Measurements from ENCODE around the gene SLX4IP. TPM values are rescaled to one million over a fixed set of nuclear protein-coding genes. Genes with fewer than 3 reads are reported as not detected.

Gene SLX4IP
- total and polyA plus RNA-seq, 8 donors = 1.00 to 4.6 (median 2.6) TPM

DNA sequence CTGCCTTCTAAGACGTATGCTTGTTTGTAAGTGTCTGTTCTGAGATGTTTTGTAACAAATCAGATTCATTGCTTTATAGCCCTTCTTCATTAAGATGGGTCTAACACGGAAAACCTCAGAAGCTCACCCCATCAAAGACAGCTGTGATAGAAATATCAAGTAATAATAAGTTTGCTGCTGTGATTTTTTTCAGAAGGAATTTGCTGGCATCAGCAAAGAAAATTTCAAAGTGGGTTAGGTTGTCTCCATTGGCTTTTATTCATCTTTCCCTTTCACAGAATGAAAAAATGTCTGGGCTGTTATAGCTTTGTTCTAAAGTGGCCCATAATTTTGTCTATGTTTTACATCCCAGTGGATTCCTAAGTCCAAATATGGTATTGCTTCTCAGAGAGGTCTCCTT is 81.4 kb downstream of the SLX4IP start:
- DNase-seq = no peak
- H3K27me3 ChIP-seq = no peaks in the 10 kb centered on the region
- H3K9me3 ChIP-seq = no peaks in the 10 kb centered on the region
- WGBS, 5 donors = 48 to 72% (median 50%) methylated on average over 2 of the region's 2 CpGs
- H3K4me3 ChIP-seq = no peak overlapping the region
- no peak overlapping the region for H3K27ac ChIP-seq
- no peak for TF ChIP-seq EP300 (IDR thresholded peaks at IDR 0.05)
- TF ChIP-seq POLR2A (IDR thresholded peaks at IDR 0.05) = no peak
- TF ChIP-seq, protein P1, sequence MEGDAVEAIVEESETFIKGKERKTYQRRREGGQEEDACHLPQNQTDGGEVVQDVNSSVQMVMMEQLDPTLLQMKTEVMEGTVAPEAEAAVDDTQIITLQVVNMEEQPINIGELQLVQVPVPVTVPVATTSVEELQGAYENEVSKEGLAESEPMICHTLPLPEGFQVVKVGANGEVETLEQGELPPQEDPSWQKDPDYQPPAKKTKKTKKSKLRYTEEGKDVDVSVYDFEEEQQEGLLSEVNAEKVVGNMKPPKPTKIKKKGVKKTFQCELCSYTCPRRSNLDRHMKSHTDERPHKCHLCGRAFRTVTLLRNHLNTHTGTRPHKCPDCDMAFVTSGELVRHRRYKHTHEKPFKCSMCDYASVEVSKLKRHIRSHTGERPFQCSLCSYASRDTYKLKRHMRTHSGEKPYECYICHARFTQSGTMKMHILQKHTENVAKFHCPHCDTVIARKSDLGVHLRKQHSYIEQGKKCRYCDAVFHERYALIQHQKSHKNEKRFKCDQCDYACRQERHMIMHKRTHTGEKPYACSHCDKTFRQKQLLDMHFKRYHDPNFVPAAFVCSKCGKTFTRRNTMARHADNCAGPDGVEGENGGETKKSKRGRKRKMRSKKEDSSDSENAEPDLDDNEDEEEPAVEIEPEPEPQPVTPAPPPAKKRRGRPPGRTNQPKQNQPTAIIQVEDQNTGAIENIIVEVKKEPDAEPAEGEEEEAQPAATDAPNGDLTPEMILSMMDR (IDR thresholded peaks at IDR 0.05) = no peak
- TF ChIP-seq POLR2AphosphoS5 (IDR thresholded peaks at IDR 0.05) = no peak
- H3K36me3 ChIP-seq = no peaks in the 10 kb centered on the region
- H3K4me1 ChIP-seq = peaks cover 0 to 41% (median 13%) of the 10 kb centered on the region in 4 donors
- intact Hi-C loops (cut with DNase I; ENCODE audit: low total_unique reads) = no loop called here

DNA sequence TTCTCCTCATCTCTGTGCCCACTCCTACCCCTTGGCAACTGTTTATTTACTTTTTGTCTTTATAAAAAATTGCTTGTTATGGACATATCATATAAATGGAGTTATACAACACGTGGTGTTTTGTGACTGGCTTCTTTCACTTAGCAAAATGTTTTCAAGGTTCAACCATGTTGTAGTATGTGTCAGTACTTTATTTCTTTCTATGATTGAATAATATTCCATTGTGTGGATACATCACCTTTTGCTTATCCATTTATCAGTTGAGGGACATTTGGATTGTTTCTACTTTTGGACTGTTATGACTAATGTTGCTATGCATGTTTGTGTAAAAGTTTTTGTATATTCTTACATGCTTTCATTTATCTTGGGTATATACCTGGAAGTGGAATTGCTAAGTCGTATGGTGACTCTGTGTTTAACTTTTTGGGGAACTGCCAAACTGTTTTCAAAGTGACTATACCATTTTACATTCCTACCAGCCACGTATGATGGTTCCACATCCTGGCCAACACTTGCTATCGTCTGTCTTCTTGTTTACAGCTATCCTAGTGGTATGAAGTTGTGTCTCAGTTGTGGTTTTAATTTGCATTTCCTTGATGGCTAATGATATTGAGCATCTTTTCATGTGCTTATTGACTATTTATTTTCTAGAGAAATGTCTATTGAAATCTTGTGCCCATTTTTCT is 84.4 kb downstream of the SLX4IP start:
- Histone ChIP-seq H3K27ac (no peak overlapping the region), H3K36me3 (no peaks in the 10 kb centered on the region), H3K4me3 (no peak overlapping the region), H3K9me3 (no peaks in the 10 kb centered on the region), H3K27me3 (no peaks in the 10 kb centered on the region), H3K4me1 (peaks cover 0 to 44% (median 10%) of the 10 kb centered on the region in 4 donors)
- intact Hi-C loops (cut with DNase I; ENCODE audit: low total_unique reads) = no loop called here
- TF ChIP-seq, protein P1 (IDR thresholded peaks at IDR 0.05) = no peak
- WGBS, 5 donors = 56 to 76% (median 72%) methylated on average over 4 of the region's 4 CpGs
- no peak for DNase-seq

DNA sequence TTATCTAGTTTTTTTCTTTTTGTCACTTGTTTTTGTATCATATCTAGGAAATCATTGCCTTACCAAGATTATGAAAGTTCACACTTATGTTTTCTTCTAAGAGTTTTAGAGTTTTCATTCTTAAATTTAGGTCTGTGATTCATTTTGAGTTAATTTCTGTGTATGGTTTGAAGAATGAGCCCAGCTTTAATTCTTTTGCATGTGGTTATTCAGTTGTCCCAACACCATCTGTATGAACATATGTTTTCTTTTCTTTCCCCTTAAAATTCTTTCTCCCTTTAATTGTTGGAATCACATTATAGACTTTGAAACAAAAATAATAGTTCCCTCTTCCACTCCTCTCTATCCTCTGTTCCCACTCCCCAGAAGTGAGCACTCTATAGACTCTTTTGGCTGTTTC is 85.4 kb downstream of the SLX4IP start:
- Histone ChIP-seq H3K27me3 (no peaks in the 10 kb centered on the region), H3K27ac (no peak overlapping the region), H3K4me1 (peaks cover 0 to 42% (median 12%) of the 10 kb centered on the region in 4 donors), H3K9me3 (no peaks in the 10 kb centered on the region), H3K36me3 (no peaks in the 10 kb centered on the region), H3K4me3 (no peak overlapping the region)
- intact Hi-C loops (cut with DNase I; ENCODE audit: low total_unique reads) = no loop called here
- TF ChIP-seq, protein P1 (IDR thresholded peaks at IDR 0.05) = no peak
- TF ChIP-seq POLR2AphosphoS5 (IDR thresholded peaks at IDR 0.05) (no peak), POLR2A (IDR thresholded peaks at IDR 0.05) (no peak), EP300 (IDR thresholded peaks at IDR 0.05) (no peak)
- DNase-seq = no peak

DNA sequence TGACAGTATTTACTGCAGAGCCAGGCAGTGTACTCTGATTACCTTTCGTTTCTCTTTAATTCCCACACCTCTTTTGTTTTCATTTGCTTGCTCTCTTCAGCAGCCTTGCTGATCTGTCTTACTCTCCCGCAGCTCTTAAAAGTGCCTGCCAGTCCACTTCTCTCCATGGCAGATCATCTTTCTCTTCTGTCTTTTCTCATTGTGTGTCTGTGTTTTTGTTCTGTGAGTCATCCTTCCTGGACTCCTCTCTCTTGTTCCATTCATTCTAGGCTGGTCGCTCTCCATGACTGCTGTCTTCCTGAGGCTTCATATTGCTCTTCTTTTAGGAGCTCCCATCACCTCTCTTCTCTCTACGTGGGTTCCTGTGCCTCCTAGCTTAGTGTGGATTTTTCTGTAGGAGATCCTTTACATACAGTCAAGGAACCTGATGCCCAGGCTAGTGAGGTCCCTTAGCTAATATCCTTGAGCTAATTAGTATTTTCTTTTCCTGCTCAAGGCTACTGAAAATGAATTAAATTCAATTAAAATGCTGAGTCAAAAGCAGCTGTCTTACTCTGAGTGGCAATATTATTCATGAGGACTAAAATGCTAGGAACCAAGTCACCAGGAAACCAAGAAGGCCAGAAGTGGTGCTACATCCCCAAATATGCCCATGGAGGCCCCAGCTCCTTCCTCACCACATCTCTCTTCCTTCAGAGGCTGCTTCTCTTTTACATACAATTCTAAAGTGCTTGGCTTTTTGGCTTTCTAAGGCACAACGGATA is 86.1 kb downstream of the SLX4IP start:
- H3K4me1 ChIP-seq = peaks cover 0 to 37% (median 12%) of the 10 kb centered on the region in 4 donors
- TF ChIP-seq EP300 (IDR thresholded peaks at IDR 0.05) = no peak
- TF ChIP-seq POLR2AphosphoS5 (IDR thresholded peaks at IDR 0.05) = no peak
- TF ChIP-seq, protein P1 (IDR thresholded peaks at IDR 0.05) = no peak
- no peak for TF ChIP-seq POLR2A (IDR thresholded peaks at IDR 0.05)
- H3K9me3 ChIP-seq = no peaks in the 10 kb centered on the region
- H3K27ac ChIP-seq = no peak overlapping the region
- no peak overlapping the region for H3K4me3 ChIP-seq
- H3K27me3 ChIP-seq = no peaks in the 10 kb centered on the region
- H3K36me3 ChIP-seq = no peaks in the 10 kb centered on the region
- intact Hi-C loops (cut with DNase I; ENCODE audit: low total_unique reads) = no loop called here
- WGBS, 5 donors = 63 to 77% (median 69%) methylated on average over 5 of the region's 5 CpGs
- peak in 1 of 2 donors; percentile 28 for DNase-seq
